ENCODE measurements around the gene CTSA.
"Not testable (repeated sequence)": the region's sequence is repeated elsewhere in the genome, so short reads cannot be mapped to it uniquely, and the experiment has no call there.

The CTSA gene

DNA sequence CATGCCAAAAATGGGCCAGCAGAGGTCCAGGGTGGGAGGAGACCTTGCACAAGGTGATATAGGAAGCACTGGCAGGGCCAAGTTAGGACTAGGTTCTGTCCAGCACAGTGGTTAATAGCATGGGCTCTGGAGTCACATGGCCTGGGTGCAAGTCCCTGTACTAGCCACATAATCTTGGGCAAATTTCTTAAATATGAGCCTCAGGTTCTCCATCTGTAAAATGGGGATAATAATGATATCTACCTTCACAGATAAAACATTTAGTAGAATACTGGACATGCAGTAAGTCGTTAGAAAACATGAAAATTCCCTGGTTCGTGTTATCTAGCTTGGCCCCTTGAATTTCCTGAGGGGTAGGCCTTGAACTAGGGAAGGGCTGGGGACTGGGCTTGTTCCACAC is 6.2 kb downstream of the CTSA start:
- DNase-seq: no peak

DNA sequence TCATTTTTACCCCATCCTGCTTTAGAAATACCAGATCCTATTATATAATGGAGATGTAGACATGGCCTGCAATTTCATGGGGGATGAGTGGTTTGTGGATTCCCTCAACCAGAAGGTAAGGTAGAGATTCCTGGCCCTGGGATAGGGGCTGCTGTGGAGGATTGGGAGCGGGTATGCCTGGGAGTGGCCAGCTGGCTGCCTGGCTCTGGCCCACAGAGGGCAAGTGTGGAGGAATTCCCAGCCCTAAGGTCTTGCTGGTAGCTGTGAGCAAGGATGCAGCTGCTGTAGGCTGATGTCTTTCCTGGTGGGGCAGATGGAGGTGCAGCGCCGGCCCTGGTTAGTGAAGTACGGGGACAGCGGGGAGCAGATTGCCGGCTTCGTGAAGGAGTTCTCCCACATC is 6.6 kb downstream of the CTSA start:
- no peak for DNase-seq

GRCh38 chr20:45898285-45898684 is 7.2 kb downstream of the CTSA start:
- no peak for DNase-seq

GRCh38 chr20:45899046-45899835 is 8.1 kb downstream of the CTSA start:
- DNase-seq: no peak

DNA sequence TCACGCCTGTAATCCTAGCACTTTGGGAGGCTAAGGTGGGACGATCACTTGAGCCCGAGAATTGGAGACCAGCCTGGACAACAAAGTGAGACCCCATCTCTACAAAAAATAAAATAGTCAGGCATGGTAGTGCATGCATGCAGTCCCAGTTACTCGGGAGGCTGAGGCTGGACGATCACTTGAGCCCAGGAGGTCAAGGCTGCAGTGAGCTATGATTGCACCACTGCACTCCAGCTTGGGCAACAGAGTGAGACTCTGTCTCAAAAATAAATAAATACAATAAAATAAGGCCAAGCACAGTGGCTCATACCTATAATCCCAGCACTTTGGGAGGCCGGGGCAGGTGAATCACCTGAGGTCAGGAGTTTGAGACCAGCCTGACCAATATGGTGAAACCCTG is 10.2 kb downstream of the CTSA start:
- not testable (repeated sequence) for DNase-seq

DNA sequence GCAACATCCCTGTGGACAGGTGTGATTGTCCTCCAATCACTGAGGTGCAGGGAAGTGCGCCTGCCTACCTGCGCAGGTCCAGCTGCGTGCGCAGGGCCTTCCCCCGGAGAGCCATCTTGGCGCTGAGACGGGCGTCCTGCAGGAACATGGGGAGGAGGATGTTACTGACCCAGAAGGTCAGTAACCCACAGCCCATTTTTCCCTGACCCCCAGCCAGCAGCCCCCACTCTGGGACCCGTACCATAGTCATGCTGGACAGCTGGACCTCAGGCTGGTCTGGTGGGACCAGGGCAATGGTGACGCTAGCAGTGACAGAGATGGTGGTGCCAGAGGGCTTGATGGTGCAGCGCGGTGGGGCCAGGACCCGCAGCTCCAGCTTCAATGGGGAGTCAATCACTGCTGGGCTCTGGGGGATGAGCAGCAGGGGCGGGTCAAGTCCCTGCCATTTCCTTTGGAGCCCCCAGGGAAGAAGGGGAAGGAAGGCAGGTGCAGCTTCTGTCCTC is 11.1 kb downstream of the CTSA start:
- no peak for DNase-seq

- DNase-seq: no peak
Measured at GRCh38 chr20:45904583-45905504, 13.7 kb downstream of the CTSA start.

- peak; percentile 58 for DNase-seq
Measured at GRCh38 chr20:45905505-45906079, 14.5 kb downstream of the CTSA start.

DNA sequence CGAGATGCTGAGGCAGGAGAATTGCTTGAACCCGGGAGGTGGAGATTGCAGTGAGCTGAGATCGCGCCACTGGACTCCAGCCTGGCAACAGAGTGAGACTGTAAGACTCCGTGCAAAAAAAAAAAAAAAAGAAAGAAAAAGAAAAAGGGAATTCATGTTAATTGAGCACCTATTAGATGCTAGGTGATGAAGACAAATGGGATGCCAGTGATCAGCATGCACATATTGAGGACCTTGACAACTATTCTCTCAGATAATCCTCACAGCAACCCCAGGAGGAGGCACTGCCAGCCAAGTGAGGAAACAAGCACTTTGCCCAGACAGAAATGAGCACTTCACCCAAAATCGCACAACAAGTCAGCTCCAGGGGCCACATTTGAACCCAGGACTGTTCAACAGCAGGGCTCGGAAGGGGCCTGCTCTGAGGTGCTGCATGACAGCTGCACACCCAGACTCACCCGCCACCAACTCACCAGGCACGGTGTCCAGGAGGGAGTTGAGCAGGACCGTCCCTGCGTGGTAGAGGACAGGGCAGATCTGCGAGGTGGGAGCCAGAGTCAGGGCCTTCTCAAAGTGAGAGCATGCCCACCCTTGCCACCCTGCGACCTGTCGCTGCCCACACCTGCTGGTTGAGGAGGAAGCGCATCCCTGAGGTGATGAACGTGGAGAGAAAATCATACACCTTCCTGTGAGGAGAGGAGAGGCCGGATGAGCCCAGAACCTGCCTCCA is 16.2 kb downstream of the CTSA start:
- no peak for DNase-seq

DNA sequence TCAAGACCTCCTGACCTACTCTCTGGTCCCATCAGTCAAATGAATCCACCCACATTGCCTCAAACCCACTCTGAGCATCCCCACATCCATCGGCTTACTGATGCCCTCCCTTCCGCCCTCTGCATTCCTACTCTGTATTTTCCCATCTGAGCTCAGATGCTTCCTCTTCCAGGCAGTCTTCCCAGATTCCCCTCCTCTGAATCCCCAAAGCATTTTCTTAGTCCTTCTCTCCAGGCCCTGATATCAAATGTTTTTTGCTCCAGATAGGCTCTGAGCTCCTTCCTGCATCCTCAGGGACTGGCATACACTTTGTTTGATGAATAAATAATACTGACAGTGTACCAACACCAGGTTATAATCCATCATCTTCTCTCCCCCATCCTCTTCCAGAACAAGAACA is 16.9 kb downstream of the CTSA start:
- no peak for DNase-seq

DNA sequence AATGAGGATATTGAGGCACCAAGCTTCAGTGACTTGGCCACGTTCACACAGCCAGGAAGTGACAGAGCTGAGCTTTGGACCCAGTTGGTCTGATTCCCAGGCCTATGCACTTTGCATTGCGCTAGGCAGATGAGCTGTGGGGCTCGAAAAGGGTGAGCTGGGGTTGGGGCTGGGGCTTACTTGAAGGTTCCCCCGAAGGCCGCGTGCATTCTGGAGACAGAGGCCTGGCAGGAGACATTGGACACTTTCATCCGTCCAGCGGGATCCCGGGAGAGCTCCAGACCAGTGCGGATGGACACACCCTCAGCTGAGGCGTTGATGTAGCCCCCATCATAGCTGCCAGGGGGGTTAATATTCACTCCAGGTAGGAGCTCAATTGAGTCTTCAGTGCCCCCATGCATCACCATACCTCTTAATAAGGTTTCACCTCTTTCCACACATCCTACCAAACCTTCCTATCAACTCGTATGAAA is 18.2 kb downstream of the CTSA start:
- DNase-seq: no peak

GRCh38 chr20:45909817-45910669 is 18.9 kb downstream of the CTSA start:
- no peak for DNase-seq

- peak; percentile 100 for DNase-seq
Measured at GRCh38 chr20:45910670-45911485, 19.7 kb downstream of the CTSA start.

DNA sequence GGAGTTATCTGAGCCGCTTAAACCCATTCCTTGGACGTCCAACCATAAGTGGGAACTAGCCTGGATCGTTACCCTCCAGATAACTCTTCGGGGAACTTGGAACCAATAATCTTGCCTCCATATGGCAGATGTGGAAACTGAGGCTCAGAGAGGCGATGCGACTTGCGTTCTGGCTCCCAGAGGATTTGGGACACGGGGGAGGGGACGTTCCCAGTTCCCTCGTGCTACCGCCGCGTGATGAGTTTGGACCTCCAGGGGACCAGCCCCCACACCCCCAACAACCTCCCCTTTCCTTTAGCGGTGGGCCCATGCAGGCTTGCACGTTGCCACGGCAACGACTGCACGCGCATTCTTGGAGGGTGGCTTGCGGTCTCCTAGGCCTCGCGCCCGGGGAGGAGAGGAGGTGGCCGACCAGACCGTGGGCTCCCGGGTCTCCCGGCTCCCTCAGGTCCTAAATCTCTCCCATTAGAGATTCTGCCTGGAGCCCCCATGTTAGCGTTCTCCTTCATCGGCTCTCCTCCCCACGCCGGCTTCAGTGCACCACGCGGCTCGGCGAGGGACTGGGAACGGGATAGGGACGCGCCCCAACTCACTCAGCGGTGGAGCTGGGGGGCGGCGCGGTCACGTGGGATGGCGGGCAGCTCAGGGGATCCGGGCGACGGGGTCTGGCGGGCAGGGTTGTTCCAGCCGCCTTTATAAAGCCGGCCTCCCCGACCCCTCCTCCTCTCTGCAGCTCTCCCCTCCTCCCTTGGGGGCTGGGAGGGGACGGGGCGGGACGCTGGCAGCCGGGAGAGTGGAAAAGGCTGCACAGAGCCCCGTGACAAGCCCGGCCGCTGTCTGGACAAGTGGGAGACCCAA is 20.6 kb downstream of the CTSA start, which contains the start of gene PLTP:
Gene PLTP (minus strand): TSS at position 670 of the 858 bp plus-strand sequence. CDS start 703 bp downstream, outside the sequence.
- DNase-seq: peak; percentile 83

DNA sequence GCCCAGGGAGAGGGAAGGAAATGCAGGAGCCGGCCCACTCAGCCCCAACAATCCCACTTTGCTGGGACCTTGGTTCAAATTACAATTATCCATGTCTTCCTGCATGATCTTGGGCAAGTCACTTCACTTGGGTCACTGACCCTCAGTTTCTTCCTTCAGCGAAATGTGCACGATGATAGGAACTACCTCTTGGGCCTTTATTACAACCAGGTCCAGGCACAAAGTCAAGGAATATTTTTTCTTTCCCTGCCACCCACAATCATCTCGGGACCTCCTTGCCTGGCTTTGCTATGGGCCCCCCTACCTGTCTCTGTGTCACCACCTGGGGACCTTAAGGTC is 21.2 kb downstream of the CTSA start:
- DNase-seq: no peak

- no peak for DNase-seq
Measured at GRCh38 chr20:45913116-45913515, 22.0 kb downstream of the CTSA start.

- DNase-seq: peak; percentile 42
Measured at GRCh38 chr20:45917790-45918141, 26.6 kb downstream of the CTSA start.

GRCh38 chr20:45918182-45918737 is 27.1 kb downstream of the CTSA start:
- no peak for DNase-seq

DNA sequence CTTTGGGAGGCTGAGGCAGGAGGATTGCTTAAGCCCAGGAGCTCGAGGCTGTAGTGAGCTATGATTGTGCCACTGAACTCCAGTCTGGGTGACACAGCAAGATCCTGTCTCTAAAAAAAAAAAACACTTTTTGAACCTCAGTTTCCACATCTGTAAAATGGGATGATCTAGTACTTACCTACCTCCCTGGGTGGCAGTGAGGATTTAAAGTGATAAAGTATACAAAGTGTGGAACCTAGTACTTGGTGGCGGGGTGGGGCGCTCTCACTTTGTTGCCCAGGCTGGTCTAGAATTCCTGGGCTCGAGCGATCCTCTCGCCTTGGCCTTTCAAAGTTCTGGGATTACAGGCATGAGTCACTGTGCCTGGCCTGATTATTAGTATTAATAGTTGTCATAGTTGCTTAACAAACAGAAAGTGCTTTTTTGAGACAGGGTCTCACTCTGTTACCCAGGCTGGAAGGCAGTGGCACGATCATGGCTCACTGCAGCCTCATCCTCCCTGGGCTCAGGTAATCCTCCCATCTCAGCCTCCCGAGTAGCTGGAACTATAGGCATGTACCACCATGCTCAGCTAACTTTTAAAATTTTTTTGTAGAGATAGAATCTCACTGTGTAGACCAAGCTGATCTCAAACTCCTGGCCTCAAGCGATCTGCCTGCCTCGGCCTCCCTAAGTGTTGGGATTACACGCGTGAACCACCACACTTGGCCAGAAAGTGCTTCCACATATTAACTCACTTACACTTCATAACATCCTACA is 27.8 kb downstream of the CTSA start:
- DNase-seq: no peak

Data from fibroblast of upper back skin (primary cell).